AG09319 (cell line): Measurements from ENCODE around the gene AMIGO3.

Experiments used
- DNase-seq: peaks from one replicate; pipeline ENCODE4 v3.0.0-alpha.2; 2010; ENCODE audit warnings: low read depth; ENCODE audit errors: extremely low read depth
- TF ChIP-seq, protein P1 (sequence below): IDR thresholded peaks from 2 replicates; pipeline ENCODE4 v1.5.1; 2011; ENCODE audit warnings: low read depth, mild to moderate bottlenecking, inconsistent platforms, low read length, moderate library complexity

AMIGO3 gene

DNA sequence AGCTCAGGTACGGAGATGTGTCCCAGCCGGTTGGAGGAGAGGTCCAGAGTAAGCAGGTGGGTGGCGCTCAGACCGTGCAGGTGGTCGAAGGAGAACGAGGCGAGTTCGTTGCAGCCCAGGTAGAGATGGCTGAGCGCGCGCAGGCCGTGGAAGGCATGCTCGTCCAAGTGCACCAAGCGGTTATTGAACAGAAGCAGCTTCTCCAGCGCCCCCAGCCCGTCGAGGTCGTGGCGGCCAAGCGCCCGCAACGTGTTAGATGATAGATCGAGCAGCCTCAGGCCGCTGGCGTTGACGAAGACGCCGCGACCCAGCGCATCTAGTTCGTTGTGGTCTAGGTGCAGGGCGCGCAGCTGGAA lies 648 bp downstream of the AMIGO3 start:
- no peak for DNase-seq
- TF ChIP-seq, protein P1, sequence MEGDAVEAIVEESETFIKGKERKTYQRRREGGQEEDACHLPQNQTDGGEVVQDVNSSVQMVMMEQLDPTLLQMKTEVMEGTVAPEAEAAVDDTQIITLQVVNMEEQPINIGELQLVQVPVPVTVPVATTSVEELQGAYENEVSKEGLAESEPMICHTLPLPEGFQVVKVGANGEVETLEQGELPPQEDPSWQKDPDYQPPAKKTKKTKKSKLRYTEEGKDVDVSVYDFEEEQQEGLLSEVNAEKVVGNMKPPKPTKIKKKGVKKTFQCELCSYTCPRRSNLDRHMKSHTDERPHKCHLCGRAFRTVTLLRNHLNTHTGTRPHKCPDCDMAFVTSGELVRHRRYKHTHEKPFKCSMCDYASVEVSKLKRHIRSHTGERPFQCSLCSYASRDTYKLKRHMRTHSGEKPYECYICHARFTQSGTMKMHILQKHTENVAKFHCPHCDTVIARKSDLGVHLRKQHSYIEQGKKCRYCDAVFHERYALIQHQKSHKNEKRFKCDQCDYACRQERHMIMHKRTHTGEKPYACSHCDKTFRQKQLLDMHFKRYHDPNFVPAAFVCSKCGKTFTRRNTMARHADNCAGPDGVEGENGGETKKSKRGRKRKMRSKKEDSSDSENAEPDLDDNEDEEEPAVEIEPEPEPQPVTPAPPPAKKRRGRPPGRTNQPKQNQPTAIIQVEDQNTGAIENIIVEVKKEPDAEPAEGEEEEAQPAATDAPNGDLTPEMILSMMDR: no peak

DNA sequence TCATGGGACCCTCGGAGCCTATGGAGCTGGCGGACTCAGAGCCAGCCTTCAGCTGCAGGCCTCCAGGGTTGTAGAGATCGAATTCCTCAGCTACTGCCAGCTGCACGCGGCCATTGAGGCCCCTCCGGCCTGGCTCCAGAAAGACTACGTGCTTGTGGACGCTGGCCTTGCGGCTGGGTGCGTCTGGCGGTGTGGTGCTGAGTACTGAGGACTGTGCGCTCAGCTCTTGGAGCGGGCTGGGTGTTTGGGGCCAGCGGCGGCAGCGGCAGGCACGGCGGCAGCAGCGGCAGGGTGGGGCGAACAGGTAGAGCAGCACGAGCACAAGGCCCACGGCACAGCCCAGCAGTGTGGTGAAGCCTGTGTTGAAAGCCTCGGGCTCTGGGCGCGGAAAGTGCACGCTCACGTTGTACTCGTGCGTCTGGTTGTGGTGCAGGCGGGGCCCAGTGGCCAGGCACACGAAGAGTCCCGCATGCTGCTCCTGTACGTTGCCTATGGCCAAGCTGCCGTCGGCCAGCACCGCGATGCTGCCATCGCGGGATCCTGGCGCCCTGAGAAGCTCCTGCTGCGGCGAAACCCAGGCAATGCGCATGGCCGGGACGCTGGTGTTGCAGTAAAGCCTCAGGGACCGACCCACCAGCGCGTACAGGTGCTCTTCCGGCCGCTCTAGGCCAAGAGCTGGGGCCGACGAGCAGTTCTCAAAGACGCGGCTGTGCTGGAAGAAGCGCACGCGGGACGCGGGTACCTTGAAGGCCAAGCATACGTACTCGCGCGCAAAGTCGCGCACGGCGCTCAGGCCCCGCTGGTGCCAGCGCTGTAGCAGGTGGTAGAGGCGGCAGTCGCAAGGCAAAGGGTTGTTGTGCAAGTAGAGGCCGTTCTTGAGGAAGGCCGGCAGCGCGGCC lies 1.3 kb downstream of the AMIGO3 start:
- DNase-seq: no peak
- TF ChIP-seq, protein P1: no peak

DNA sequence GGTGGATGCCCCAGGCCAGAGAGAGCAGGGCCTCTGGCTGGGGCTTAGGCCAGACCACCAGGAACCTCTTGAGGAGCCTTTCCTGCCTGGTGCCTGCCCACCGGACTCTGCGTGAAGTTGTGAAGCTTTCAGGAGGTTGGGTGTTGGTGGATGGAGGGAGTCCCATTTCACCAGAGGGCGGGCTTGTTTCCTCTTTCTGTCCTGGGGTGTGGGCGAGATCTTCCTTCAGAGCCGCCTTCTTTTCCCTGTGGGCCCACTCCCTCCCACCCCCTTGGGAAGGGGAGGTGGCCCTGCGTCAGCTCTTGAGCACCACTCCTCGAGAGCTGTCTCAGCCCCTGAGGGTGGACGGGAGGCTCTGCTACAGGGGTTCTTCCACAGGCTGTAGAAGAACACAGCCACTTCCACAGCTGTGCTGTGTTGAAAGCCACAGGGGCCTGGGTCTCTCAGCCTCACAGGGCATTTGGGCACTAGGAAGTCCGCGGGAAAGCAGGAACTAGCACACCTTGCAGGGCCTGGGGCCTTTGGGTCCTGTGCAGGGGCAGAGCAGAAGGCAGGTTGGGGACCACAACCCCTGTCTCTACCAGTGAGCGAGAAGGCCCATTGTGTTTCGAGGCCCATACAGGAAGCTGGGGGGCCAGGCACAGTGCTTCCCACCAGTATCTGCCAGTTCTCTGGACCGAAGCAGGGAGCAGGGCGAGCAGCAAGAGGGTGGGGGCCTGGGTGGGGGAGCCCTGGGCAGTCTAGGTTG lies 2.1 kb downstream of the AMIGO3 start:
- TF ChIP-seq, protein P1: no peak
- no peak for DNase-seq

DNA sequence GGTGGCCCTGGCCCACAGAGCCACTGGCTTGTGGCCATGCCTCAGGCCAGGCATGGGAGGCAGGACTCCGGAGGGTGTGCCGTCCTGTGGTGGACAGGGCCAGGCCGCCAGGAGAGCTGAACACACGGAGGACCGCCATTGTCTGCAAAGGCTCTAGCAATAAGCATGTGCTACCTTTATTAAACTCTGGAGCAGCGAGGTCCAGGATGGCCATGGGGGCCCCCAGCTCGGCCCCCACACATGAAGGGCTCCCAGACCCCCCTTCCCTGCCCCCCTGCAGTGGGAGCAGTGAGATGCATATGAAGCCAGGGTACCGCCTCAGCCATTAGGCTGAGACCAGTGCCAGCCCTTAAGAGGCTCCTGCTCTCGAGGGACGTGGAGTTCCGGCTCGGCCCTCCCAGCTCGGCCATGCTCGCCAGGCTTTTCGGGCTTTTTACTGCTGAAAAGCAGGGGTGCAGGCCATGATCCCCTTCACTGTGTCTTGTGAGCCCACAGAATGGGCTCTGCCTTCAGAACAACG lies 2.7 kb downstream of the AMIGO3 start:
- no peak for DNase-seq

DNA sequence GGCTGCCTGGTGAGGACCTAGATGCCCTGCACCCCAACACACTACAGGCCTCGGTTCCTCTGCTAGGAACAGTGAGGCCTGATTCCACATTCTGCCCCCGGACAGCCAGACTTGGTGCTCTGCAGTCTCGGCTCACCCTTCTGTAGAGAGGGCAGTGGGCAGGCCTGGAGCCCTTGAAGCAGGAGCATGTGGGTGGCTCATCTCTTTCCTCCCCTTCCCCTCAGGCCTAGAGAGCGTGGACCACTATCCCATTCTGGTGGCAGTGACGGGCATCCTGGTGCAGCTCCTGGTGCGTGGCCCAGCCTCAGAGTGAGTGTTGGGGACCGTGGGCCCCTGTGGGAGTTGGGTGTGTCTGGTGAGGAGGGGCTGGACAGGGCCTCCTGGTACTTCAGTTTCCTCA lies 3.3 kb downstream of the AMIGO3 start:
- no peak for DNase-seq
- TF ChIP-seq, protein P1: no peak

More for the DNA sequence above, 2.7 kb downstream of the AMIGO3 start:
- TF ChIP-seq, protein P1: no peak

DNA sequence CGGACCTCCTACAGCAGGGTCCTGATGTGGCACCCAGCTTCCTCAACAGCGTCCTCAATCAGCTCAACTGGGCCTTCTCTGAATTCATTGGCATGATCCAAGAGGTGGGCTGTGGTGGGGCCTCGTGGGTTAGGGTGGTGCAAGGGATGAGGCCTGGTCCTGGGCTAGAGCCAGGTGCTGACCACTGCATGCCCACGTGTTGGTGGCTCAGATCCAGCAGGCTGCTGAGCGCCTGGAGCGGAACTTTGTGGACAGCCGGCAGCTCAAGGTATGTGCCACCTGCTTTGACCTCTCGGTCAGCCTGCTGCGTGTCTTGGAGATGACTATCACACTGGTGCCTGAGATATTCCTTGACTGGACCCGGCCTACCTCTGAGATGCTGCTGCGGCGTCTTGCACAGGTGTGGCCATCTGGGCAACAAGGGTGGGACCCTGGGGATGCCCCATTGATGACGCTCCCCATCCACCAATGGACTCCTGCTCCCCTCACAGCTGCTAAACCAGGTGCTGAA lies 3.8 kb downstream of the AMIGO3 start:
- TF ChIP-seq, protein P1: no peak
- no peak for DNase-seq
